Duodenal mucosa (tissue), 2 donors: Measurements from ENCODE around the gene RAD9A.

Source experiments
- H3K27ac ChIP-seq: one replicate; pipeline ENCODE4 v1.7.0; 2013; ENCODE audit warnings: low read depth, low read length
- H3K27me3 ChIP-seq, 2 donors: one replicate each; pipeline ENCODE4 v1.7.0; 2013; ENCODE audit warnings: low read length in 2 of 2, control low read depth in 1 of 2; ENCODE audit not compliant: insufficient read depth in 2 of 2, control insufficient read depth in 1 of 2
- H3K36me3 ChIP-seq, 2 donors: one replicate each; pipeline ENCODE4 v1.7.0; 2013; ENCODE audit warnings: low read length in 2 of 2, control low read depth in 1 of 2; ENCODE audit not compliant: insufficient read depth in 2 of 2, control insufficient read depth in 1 of 2
- H3K4me1 ChIP-seq, 2 donors: one replicate each; pipeline ENCODE4 v1.7.0; 2013; ENCODE audit warnings: low read length in 2 of 2, control low read depth in 1 of 2; ENCODE audit not compliant: insufficient read depth in 2 of 2, control insufficient read depth in 1 of 2
- H3K4me3 ChIP-seq, 2 donors: one replicate each; pipeline ENCODE4 v1.7.0; 2013; ENCODE audit warnings: low read length in 2 of 2, low read depth in 1 of 2
- H3K9ac ChIP-seq, 2 donors: one replicate each; pipeline ENCODE4 v1.7.0; 2013; ENCODE audit warnings: low read length in 2 of 2, low read depth in 1 of 2
- H3K9me3 ChIP-seq, 2 donors: one replicate each; pipeline ENCODE4 v1.7.0; 2013; ENCODE audit warnings: low read length in 2 of 2, control low read depth in 1 of 2; ENCODE audit not compliant: control insufficient read depth in 1 of 2

RAD9A gene

GRCh38 chr11:67404515-67405195 is 12.9 kb downstream of the RAD9A start:
- H3K9ac ChIP-seq, result peak overlapping the region; percentile 38 to 56
- no peaks in the 10 kb centered on the region for H3K36me3 ChIP-seq
- H3K4me3 ChIP-seq, result peak overlapping the region; percentile 56 to 64
- H3K27ac ChIP-seq, result peak overlapping the region; percentile 1
- no peaks in the 10 kb centered on the region for H3K27me3 ChIP-seq
- H3K4me1 ChIP-seq, result peaks cover 9 to 72% of the 10 kb centered on the region in 2 donors
- H3K9me3 ChIP-seq, result no peaks in the 10 kb centered on the region

- H3K9me3 ChIP-seq, result no peaks in the 10 kb centered on the region
- peak overlapping the region in 1 of 2 donors; percentile 56 for H3K9ac ChIP-seq
- H3K27ac ChIP-seq, result no peak overlapping the region
- peaks cover 0 to 1% of the 10 kb centered on the region in 2 donors for H3K27me3 ChIP-seq
- H3K4me3 ChIP-seq, result peak overlapping the region in 1 of 2 donors; percentile 64
- peaks cover 11 to 73% of the 10 kb centered on the region in 2 donors for H3K4me1 ChIP-seq
- H3K36me3 ChIP-seq, result no peaks in the 10 kb centered on the region
Observed at GRCh38 chr11:67405196-67405567, 13.4 kb downstream of the RAD9A start.

- Histone ChIP-seq H3K27me3 (peaks cover 0 to 8% of the 10 kb centered on the region in 2 donors), H3K9me3 (no peaks in the 10 kb centered on the region), H3K9ac (peak overlapping the region in 1 of 2 donors; percentile 25), H3K27ac (no peak overlapping the region), H3K4me1 (peaks cover 5 to 73% of the 10 kb centered on the region in 2 donors), H3K4me3 (peak overlapping the region in 1 of 2 donors; percentile 11), H3K36me3 (no peaks in the 10 kb centered on the region)
Observed at GRCh38 chr11:67405688-67406339, 14.0 kb downstream of the RAD9A start.

GRCh38 chr11:67406420-67406968 is 14.7 kb downstream of the RAD9A start:
- peak overlapping the region in 1 of 2 donors; percentile 11 for H3K4me3 ChIP-seq
- peaks cover 5 to 69% of the 10 kb centered on the region in 2 donors for H3K4me1 ChIP-seq
- H3K36me3 ChIP-seq, result no peaks in the 10 kb centered on the region
- no peak overlapping the region for H3K27ac ChIP-seq
- no peak overlapping the region for H3K9ac ChIP-seq
- no peaks in the 10 kb centered on the region for H3K9me3 ChIP-seq
- H3K27me3 ChIP-seq, result peaks cover 0 to 12% of the 10 kb centered on the region in 2 donors

- H3K27me3 ChIP-seq, result peaks cover 6 to 15% of the 10 kb centered on the region in 2 donors
- no peak overlapping the region for H3K9ac ChIP-seq
- H3K27ac ChIP-seq, result no peak overlapping the region
- peak overlapping the region in 1 of 2 donors; percentile 9 for H3K4me3 ChIP-seq
- peaks cover 5 to 66% of the 10 kb centered on the region in 2 donors for H3K4me1 ChIP-seq
- H3K36me3 ChIP-seq, result no peaks in the 10 kb centered on the region
- no peaks in the 10 kb centered on the region for H3K9me3 ChIP-seq
Observed at GRCh38 chr11:67406969-67407687, 15.3 kb downstream of the RAD9A start.

- no peaks in the 10 kb centered on the region for H3K36me3 ChIP-seq
- H3K27me3 ChIP-seq, result peaks cover 6 to 15% of the 10 kb centered on the region in 2 donors
- no peak overlapping the region for H3K27ac ChIP-seq
- peak overlapping the region in 1 of 2 donors; percentile 33 for H3K9ac ChIP-seq
- H3K4me1 ChIP-seq, result peaks cover 5 to 61% of the 10 kb centered on the region in 2 donors
- no peaks in the 10 kb centered on the region for H3K9me3 ChIP-seq
- H3K4me3 ChIP-seq, result peak overlapping the region in 1 of 2 donors; percentile 0
Observed at GRCh38 chr11:67407688-67408163, 15.9 kb downstream of the RAD9A start.

- Histone ChIP-seq H3K9me3 (no peaks in the 10 kb centered on the region), H3K27me3 (peaks cover 6 to 15% of the 10 kb centered on the region in 2 donors), H3K27ac (peak overlapping the region; percentile 32), H3K36me3 (no peaks in the 10 kb centered on the region), H3K9ac (peak overlapping the region; percentile 25 to 33), H3K4me1 (peaks cover 5 to 55% of the 10 kb centered on the region in 2 donors), H3K4me3 (peak overlapping the region; percentile 5 to 7)
Observed at GRCh38 chr11:67408437-67409200, 16.8 kb downstream of the RAD9A start.

- peaks cover 5 to 55% of the 10 kb centered on the region in 2 donors for H3K4me1 ChIP-seq
- H3K4me3 ChIP-seq, result peak overlapping the region; percentile 13 to 55
- no peaks in the 10 kb centered on the region for H3K9me3 ChIP-seq
- peak overlapping the region; percentile 10 to 25 for H3K9ac ChIP-seq
- no peaks in the 10 kb centered on the region for H3K36me3 ChIP-seq
- H3K27ac ChIP-seq, result peak overlapping the region; percentile 39
- peaks cover 6 to 15% of the 10 kb centered on the region in 2 donors for H3K27me3 ChIP-seq
Observed at GRCh38 chr11:67409261-67409666, 17.5 kb downstream of the RAD9A start.

- Histone ChIP-seq H3K27me3 (peaks cover 6 to 15% of the 10 kb centered on the region in 2 donors), H3K4me1 (peaks cover 5 to 55% of the 10 kb centered on the region in 2 donors), H3K9ac (peak overlapping the region in 1 of 2 donors; percentile 10), H3K36me3 (no peaks in the 10 kb centered on the region), H3K27ac (peak overlapping the region; percentile 39), H3K4me3 (peak overlapping the region; percentile 13 to 55), H3K9me3 (no peaks in the 10 kb centered on the region)
Observed at GRCh38 chr11:67409781-67410368, 18.1 kb downstream of the RAD9A start.
